ENCODE data around the gene LRRC27. TPM values are rescaled to one million over a fixed set of nuclear protein-coding genes. Genes with fewer than 3 reads are reported as not detected.

Gene LRRC27
- total RNA-seq, 1 donor from 2014 or later = 15.5 TPM

DNA sequence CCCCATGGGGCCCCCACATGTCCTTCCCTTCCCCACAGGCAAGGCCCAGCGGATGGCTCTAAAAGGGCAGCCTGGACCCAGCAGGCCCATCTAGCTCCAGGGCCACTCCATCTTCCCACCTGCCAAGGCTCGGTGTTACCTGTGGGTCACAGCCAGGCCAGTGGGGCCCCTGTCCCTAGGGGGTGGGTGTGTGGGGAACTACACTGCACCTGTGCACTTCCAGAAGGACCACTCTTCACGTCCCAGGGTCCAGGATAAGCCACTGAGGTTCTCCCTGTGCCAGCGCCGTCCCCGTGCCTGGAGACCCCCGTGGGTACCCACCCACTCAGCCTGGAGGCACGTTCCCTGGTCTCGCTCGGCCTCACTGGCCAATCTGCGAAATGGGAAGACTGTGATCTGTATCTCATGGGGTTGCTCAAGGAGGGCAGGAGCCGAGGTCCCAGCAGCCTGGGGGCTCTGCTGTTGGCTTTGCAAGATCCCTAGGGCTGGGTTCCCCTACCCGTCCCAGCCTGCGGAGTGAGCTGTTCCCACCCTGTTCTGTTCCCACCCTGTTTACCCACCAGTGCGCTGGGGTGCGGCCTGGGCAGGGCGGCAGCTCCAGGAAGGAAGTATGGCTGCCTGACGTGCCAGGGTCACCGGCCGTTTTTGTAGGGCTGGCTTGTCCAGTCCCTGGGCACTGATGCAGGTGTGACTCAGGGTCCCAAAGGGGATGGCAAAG is 69.6 kb downstream of the LRRC27 start:
- no peaks in the 10 kb centered on the region for H3K27me3 ChIP-seq (ENCODE audit: low read depth)
- intact Hi-C loops (cut with DNase I) = no loop called here
- no peaks in the 10 kb centered on the region for H3K9me3 ChIP-seq
- ATAC-seq = peak in 1 of 2 donors; percentile 8
- peaks cover 19% of the 10 kb centered on the region for H3K36me3 ChIP-seq
- no peak overlapping the region for H3K4me3 ChIP-seq
- H3K27ac ChIP-seq = peak overlapping the region; percentile 80
- TF ChIP-seq, protein P1, sequence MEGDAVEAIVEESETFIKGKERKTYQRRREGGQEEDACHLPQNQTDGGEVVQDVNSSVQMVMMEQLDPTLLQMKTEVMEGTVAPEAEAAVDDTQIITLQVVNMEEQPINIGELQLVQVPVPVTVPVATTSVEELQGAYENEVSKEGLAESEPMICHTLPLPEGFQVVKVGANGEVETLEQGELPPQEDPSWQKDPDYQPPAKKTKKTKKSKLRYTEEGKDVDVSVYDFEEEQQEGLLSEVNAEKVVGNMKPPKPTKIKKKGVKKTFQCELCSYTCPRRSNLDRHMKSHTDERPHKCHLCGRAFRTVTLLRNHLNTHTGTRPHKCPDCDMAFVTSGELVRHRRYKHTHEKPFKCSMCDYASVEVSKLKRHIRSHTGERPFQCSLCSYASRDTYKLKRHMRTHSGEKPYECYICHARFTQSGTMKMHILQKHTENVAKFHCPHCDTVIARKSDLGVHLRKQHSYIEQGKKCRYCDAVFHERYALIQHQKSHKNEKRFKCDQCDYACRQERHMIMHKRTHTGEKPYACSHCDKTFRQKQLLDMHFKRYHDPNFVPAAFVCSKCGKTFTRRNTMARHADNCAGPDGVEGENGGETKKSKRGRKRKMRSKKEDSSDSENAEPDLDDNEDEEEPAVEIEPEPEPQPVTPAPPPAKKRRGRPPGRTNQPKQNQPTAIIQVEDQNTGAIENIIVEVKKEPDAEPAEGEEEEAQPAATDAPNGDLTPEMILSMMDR (IDR thresholded peaks at IDR 0.05) = no peak
- peak; percentile 69 for DNase-seq
- H3K4me1 ChIP-seq = peaks cover 51% of the 10 kb centered on the region

DNA sequence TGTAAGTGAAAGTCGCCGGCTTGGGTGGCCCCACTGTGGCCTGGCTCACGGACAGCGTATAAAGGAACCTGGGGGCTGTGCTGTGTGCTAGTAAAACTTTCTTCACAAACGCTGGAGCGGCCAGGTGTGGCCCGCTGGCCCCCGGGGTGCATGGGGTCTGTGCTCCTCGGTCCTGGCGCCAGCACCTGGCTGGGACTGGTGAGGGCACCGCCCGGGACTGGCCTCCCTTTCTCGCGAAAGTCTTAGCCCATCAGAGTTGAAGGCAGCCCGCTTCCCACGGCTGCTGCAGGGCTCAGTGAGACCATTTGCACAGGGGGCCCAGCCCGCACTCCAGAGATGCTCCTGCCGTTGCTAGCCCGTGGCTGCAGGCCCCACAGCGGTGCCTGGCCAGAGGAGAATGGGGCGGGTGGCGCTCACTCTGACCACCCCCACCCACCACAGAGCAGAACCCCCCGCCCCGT is 70.8 kb downstream of the LRRC27 start:
- peaks cover 60% of the 10 kb centered on the region for H3K4me1 ChIP-seq
- H3K36me3 ChIP-seq = peaks cover 29% of the 10 kb centered on the region
- TF ChIP-seq, protein P1 (IDR thresholded peaks at IDR 0.05) = no peak
- no peaks in the 10 kb centered on the region for H3K27me3 ChIP-seq (ENCODE audit: low read depth)
- ATAC-seq (no peak), DNase-seq (peak; percentile 39)
- no peak overlapping the region for H3K4me3 ChIP-seq
- peak overlapping the region; percentile 80 for H3K27ac ChIP-seq
- intact Hi-C loops (cut with DNase I) = no loop called here
- no peaks in the 10 kb centered on the region for H3K9me3 ChIP-seq

DNA sequence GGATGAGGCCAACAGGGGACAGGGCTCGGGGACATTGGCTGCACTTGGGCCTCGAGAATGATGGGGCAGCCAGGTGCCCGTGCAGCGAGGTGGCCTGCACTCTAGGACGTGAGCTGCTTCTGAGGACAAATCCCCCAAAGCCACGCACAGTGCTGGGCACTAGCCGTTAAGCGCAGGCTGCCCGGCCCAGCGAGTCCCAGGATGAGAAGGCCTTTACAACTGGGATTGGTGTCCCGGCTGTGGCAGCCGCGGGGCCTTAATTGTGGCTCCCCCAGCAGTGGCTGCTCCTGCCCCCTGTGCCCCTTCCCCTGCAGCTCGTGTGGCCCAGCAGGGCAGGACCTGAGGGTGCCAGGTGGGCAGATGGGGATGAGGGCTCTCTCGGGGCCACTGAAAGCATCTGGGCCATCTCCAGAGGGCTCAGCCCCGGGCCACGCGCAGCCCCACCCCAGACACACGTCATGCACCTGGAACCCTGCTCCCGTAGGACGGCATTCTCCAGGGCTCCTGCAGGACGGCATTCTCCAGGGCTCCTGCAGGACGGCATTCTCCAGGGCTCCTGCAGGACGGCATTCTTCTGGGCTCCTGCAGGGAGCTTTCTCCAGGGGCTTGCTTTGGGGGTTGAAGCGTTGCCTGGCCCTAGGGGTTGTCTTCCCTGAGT is 71.6 kb downstream of the LRRC27 start:
- Histone ChIP-seq H3K36me3 (peaks cover 29% of the 10 kb centered on the region), H3K4me3 (no peak overlapping the region), H3K27ac (peak overlapping the region; percentile 49), H3K27me3 (ENCODE audit: low read depth) (no peaks in the 10 kb centered on the region), H3K9me3 (no peaks in the 10 kb centered on the region), H3K4me1 (peaks cover 60% of the 10 kb centered on the region)
- DNase-seq (peak; percentile 52), ATAC-seq (peak in 1 of 2 donors; percentile 38)
- TF ChIP-seq, protein P1 (IDR thresholded peaks at IDR 0.05) = no peak
- intact Hi-C loops (cut with DNase I) = no loop called here

DNA sequence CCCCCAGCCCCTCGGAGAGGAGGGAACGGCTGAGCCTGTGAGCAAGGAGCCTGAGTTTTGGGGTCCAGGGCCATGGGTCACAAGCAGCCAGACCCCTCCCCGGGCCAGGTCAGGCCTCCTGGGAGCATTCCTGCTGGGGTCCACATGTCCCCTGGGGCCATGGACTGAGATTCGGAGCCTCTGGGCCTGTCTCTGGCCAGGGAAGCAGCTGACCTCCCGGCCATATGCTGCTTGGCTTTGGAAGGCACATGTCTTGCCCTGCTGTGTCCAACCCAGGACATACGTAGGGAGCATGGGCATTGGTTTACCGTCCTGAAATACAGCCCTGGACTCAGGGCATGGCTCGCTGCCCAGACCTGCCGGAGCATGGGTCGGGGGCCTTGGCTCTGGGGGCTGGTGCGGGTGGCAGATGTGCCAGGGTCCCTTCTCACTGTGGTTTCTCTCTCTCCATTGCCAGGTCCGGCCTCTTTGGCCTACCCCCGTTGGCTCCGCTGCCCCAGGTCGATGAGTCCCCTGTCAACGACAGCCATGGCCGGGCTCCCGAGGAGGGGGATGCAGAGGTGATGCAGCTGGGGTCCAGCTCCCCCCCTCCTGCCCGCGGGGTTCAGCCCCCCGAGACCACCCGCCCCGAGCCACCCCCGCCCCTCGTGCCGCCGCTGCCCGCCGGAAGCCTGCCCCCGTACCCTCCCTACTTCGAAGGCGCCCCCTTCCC is 72.3 kb downstream of the LRRC27 start:
- intact Hi-C loops (cut with DNase I) = no loop called here
- Histone ChIP-seq H3K9me3 (no peaks in the 10 kb centered on the region), H3K36me3 (peaks cover 29% of the 10 kb centered on the region), H3K27me3 (ENCODE audit: low read depth) (no peaks in the 10 kb centered on the region), H3K4me1 (peaks cover 60% of the 10 kb centered on the region), H3K27ac (peak overlapping the region; percentile 49), H3K4me3 (no peak overlapping the region)
- TF ChIP-seq, protein P1 (IDR thresholded peaks at IDR 0.05) = no peak
- peak; percentile 34 for DNase-seq
- no peak for ATAC-seq

DNA sequence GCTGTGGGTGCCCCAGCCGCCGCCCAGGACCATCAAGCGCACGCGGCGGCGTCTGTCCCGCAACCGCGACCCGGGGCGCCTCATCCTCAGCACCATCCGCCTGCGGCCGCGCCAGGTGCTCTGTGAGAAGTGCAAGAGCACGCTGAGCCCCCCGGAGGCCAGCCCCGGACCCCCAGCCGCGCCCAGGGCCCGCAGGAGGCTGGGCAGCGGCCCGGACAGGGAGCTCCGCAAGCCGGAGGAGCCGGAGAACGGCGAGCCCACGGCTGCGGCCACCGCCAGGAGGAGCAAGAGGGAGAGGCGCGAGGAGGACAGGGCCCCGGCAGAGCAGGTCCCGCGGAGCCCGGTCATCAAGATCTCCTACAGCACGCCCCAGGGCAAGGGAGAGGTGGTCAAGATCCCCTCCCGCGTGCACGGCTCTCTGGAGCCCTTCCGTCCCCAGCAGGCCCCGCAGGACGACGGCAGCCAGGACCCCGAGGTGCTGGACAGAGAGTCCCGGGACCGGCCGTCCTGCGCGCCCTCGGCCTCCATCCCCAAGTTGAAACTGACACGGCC is 73.0 kb downstream of the LRRC27 start:
- H3K27ac ChIP-seq = no peak overlapping the region
- H3K4me3 ChIP-seq = no peak overlapping the region
- H3K27me3 ChIP-seq (ENCODE audit: low read depth) = no peaks in the 10 kb centered on the region
- H3K4me1 ChIP-seq = peaks cover 56% of the 10 kb centered on the region
- peaks cover 29% of the 10 kb centered on the region for H3K36me3 ChIP-seq
- peak; percentile 41 for DNase-seq
- no peak for ATAC-seq
- intact Hi-C loops (cut with DNase I) = no loop called here
- TF ChIP-seq, protein P1 (IDR thresholded peaks at IDR 0.05) = no peak
- H3K9me3 ChIP-seq = no peaks in the 10 kb centered on the region
